ENCODE data around the gene FLT3LG. TPM values are rescaled to one million over a fixed set of nuclear protein-coding genes. Genes with fewer than 3 reads are reported as not detected.

Gene FLT3LG
- total RNA-seq, 4 donors from 2014 or later, result 2.8 to 7.3 (median 6.3) TPM

DNA sequence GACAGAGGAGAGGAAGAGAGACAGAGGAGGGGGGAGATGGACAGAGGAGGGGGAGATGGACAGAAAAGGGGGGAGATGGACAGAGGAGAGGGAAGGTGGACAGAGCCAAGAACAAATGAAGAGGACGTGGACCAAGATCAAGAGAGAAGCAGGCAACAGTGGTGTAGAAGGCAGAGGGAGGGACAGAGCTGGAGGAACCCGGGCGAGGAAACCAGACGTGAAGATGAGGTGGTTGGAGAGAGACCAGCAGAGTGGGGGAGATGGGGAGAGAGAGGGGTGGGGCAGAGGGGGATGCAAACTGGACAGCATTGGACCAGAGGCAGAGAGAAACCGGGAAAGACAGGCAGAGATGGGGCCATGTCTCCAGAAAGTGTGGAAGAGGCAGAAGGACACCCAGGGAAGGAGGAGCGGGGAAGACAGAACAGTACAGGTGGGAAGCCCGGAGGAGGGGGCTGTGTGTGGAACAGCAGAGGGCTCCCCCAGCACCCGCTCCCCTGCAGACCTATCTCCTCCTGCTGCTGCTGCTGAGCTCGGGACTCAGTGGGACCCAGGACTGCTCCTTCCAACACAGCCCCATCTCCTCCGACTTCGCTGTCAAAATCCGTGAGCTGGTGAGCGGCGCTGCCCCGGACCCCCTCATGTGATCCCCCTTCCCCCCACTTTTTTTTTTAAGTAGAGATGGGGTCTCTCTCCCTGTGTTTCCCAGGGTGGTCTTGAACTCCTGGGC is 1.3 kb downstream of the FLT3LG start:
- 70 to 74% methylated on average over 15 of the region's 15 CpGs for WGBS, 2 donors
- no peaks in the 10 kb centered on the region for H3K36me3 ChIP-seq
- H3K4me3 ChIP-seq (replicated peaks in 1 of 3), result no peak overlapping the region
- no peak overlapping the region for H3K27ac ChIP-seq
- H3K27me3 ChIP-seq, result no peaks in the 10 kb centered on the region
- no peak for DNase-seq
- TF ChIP-seq, protein P1, sequence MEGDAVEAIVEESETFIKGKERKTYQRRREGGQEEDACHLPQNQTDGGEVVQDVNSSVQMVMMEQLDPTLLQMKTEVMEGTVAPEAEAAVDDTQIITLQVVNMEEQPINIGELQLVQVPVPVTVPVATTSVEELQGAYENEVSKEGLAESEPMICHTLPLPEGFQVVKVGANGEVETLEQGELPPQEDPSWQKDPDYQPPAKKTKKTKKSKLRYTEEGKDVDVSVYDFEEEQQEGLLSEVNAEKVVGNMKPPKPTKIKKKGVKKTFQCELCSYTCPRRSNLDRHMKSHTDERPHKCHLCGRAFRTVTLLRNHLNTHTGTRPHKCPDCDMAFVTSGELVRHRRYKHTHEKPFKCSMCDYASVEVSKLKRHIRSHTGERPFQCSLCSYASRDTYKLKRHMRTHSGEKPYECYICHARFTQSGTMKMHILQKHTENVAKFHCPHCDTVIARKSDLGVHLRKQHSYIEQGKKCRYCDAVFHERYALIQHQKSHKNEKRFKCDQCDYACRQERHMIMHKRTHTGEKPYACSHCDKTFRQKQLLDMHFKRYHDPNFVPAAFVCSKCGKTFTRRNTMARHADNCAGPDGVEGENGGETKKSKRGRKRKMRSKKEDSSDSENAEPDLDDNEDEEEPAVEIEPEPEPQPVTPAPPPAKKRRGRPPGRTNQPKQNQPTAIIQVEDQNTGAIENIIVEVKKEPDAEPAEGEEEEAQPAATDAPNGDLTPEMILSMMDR (IDR thresholded peaks at IDR 0.05), result no peak
- no peak for TF ChIP-seq POLR2A (IDR thresholded peaks at IDR 0.05)
- H3K9me3 ChIP-seq, result no peaks in the 10 kb centered on the region
- intact Hi-C loops (cut with DNase I), result no loop called here
- H3K4me1 ChIP-seq, result peaks cover 4 to 5% of the 10 kb centered on the region in 2 donors

DNA sequence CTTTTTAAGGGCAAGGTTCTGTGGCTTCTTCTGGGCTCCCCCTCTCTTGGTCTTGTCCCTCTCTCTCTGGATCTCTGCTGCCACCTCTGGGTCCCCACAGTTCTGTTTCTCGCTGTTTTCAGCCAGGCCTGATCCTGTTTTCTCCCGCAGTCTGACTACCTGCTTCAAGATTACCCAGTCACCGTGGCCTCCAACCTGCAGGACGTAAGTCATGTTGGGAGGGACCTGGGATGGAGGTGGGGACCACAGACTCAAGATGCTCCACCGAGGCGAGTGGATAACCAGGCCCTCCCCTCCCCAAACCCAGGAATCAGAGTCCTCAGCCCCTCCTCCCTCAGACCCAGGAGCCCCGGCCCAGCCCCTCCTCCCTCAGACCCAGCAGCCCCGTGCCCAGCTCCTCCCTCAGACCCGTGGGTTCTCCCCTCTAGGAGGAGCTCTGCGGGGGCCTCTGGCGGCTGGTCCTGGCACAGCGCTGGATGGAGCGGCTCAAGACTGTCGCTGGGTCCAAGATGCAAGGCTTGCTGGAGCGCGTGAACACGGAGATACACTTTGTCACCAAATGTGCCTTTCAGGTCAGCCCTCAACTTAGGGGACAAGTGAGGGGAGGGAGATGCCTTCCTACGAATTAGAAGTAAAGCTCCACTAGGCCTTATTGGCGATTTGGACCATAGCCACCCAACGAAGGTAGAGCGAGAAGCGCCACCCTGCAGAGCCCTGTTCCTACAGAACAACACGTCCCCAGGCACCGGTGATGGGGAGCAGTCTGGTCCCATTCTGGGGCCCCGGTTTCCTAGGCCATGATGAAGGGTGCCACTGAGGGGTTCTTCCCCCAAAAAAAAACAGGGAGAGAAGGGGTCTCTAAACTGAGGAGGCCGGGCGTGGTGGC is 2.2 kb downstream of the FLT3LG start:
- Histone ChIP-seq H3K36me3 (no peaks in the 10 kb centered on the region), H3K9me3 (no peaks in the 10 kb centered on the region), H3K27me3 (no peaks in the 10 kb centered on the region), H3K4me1 (peaks cover 4 to 5% of the 10 kb centered on the region in 2 donors), H3K27ac (no peak overlapping the region), H3K4me3 (replicated peaks in 1 of 3) (no peak overlapping the region)
- TF ChIP-seq, protein P1 (IDR thresholded peaks at IDR 0.05), result peak in 3 of 6 experiments; percentile 13 to 41 (median 24)
- TF ChIP-seq POLR2A (IDR thresholded peaks at IDR 0.05), result no peak
- DNase-seq, result peak; percentile 44 to 50
- 52 to 62% methylated on average over 19 to 22 of the region's 27 CpGs for WGBS, 2 donors
- intact Hi-C loops (cut with DNase I), result no loop called here

DNA sequence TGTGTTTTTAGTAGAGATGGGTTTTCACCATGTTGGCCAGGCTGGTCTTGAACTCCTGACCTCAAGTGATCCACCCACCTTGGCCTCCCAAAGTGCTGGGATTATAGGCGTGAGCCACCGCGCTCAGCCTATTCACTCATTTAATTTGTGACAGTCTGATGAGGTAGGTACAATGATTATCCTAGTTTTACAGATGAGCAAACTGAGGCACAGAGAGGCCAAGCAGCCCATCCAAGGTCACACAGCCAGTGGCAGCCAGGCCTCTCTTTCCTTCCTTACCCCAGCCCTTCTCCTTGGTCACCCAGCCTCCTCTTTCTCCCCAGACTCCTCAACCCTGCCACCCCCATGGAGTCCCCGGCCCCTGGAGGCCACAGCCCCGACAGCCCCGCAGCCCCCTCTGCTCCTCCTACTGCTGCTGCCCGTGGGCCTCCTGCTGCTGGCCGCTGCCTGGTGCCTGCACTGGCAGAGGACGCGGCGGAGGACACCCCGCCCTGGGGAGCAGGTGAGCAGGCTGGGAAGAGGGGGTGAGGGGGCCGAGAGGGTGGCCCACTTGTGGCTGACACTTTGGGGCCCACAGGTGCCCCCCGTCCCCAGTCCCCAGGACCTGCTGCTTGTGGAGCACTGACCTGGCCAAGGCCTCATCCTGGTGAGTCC is 6.1 kb downstream of the FLT3LG start:
- no peak for DNase-seq
- H3K4me1 ChIP-seq, result peaks cover 0 to 5% of the 10 kb centered on the region in 2 donors
- H3K27me3 ChIP-seq, result no peaks in the 10 kb centered on the region
- intact Hi-C loops (cut with DNase I), result no loop called here
- TF ChIP-seq, protein P1 (IDR thresholded peaks at IDR 0.05), result no peak
- no peak for TF ChIP-seq POLR2A (IDR thresholded peaks at IDR 0.05)
- 90 to 97% methylated on average over 8 to 12 of the region's 14 CpGs for WGBS, 2 donors
- no peak overlapping the region for H3K4me3 ChIP-seq (replicated peaks in 1 of 3)
- H3K9me3 ChIP-seq, result no peaks in the 10 kb centered on the region
- H3K36me3 ChIP-seq, result no peaks in the 10 kb centered on the region
- H3K27ac ChIP-seq, result no peak overlapping the region

DNA sequence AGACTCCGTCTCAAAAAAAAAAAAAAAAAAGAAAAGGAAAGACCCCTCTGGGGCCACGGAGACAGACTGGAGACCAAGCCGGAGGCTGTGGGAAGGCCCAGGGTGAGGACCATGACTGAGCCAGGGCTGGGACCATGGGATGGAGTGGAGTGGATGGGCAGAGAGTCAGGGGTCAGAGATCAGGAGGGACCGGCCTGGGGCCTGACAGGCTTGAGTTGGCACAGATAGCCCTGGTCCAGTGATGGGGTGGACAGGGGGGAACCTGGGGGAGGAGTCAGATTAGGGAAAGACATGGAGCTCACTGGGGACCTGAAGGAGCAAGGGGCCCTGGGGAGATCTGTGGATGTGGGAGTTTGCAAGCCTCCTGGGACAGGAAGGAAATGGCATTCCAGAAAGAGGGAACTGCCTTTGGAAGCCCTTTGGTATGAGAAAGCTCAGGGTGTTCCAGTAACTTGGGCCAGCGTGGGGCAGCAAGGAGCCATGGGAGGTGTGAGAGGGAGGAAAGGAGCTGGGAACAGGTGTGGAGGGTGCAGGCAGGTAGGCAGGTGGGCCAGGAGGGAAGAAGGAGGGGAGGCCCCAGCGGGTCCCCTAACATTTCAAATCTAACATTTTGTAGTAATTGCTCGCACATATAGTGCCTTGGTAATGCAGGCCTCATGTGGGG is 7.1 kb downstream of the FLT3LG start:
- Histone ChIP-seq H3K27me3 (no peaks in the 10 kb centered on the region), H3K27ac (no peak overlapping the region), H3K4me3 (replicated peaks in 1 of 3) (no peak overlapping the region), H3K36me3 (no peaks in the 10 kb centered on the region), H3K4me1 (peaks cover 0 to 5% of the 10 kb centered on the region in 2 donors), H3K9me3 (no peaks in the 10 kb centered on the region)
- DNase-seq, result no peak
- intact Hi-C loops (cut with DNase I), result no loop called here
- TF ChIP-seq POLR2A (IDR thresholded peaks at IDR 0.05), result no peak
- TF ChIP-seq, protein P1 (IDR thresholded peaks at IDR 0.05), result no peak
- 86 to 90% methylated on average over 7 of the region's 7 CpGs for WGBS, 2 donors
